ENCODE measurements around the gene LRRFIP1. TPM values are rescaled to one million over a fixed set of nuclear protein-coding genes. Genes with fewer than 3 reads are reported as not detected.
"Not testable (repeated sequence)": the region's sequence is repeated elsewhere in the genome, so short reads cannot be mapped to it uniquely, and the experiment has no call there.

The LRRFIP1 gene
- total RNA-seq, 1 experiment from 2014 or later, result 38.1 TPM

- in situ Hi-C loops (cut with HindIII; ENCODE audit: low pct_unique_long_range_greater_than_20kb, low sequenced_read_pairs), result no loop called here
- no peak for DNase-seq (ENCODE audit: low read depth, low spot score)
Measured at GRCh38 chr2:237738255-237738654, 110.9 kb downstream of the LRRFIP1 start.

GRCh38 chr2:237739101-237739500, 111.7 kb downstream of the LRRFIP1 start:
- DNase-seq (ENCODE audit: low read depth, low spot score), result no peak
- in situ Hi-C loops (cut with HindIII; ENCODE audit: low pct_unique_long_range_greater_than_20kb, low sequenced_read_pairs), result no loop called here

GRCh38 chr2:237742191-237742590, 114.8 kb downstream of the LRRFIP1 start:
- in situ Hi-C loops (cut with HindIII; ENCODE audit: low pct_unique_long_range_greater_than_20kb, low sequenced_read_pairs), result no loop called here
- no peak for DNase-seq (ENCODE audit: low read depth, low spot score)

GRCh38 chr2:237742614-237743013, 115.2 kb downstream of the LRRFIP1 start:
- in situ Hi-C loops (cut with HindIII; ENCODE audit: low pct_unique_long_range_greater_than_20kb, low sequenced_read_pairs), result no loop called here
- no peak for DNase-seq (ENCODE audit: low read depth, low spot score)

GRCh38 chr2:237743024-237743423, 115.6 kb downstream of the LRRFIP1 start:
- DNase-seq (ENCODE audit: low read depth, low spot score), result no peak

GRCh38 chr2:237743561-237744269, 116.3 kb downstream of the LRRFIP1 start:
- DNase-seq (ENCODE audit: low read depth, low spot score), result no peak
- in situ Hi-C loops (cut with HindIII; ENCODE audit: low pct_unique_long_range_greater_than_20kb, low sequenced_read_pairs), result no loop called here

More at GRCh38 chr2:237743024-237743423, 115.6 kb downstream of the LRRFIP1 start:
- in situ Hi-C loops (cut with HindIII; ENCODE audit: low pct_unique_long_range_greater_than_20kb, low sequenced_read_pairs), result no loop called here

- no peak for DNase-seq (ENCODE audit: low read depth, low spot score)
- in situ Hi-C loops (cut with HindIII; ENCODE audit: low pct_unique_long_range_greater_than_20kb, low sequenced_read_pairs), result no loop called here
Measured at GRCh38 chr2:237744270-237744612, 116.9 kb downstream of the LRRFIP1 start.

GRCh38 chr2:237744613-237745249, 117.3 kb downstream of the LRRFIP1 start:
- in situ Hi-C loops (cut with HindIII; ENCODE audit: low pct_unique_long_range_greater_than_20kb, low sequenced_read_pairs), result no loop called here

GRCh38 chr2:237745250-237745613, 117.8 kb downstream of the LRRFIP1 start:
- no peak for DNase-seq (ENCODE audit: low read depth, low spot score)
- in situ Hi-C loops (cut with HindIII; ENCODE audit: low pct_unique_long_range_greater_than_20kb, low sequenced_read_pairs), result no loop called here

More at GRCh38 chr2:237744613-237745249, 117.3 kb downstream of the LRRFIP1 start:
- peak; percentile 70 for DNase-seq (ENCODE audit: low read depth, low spot score)

- in situ Hi-C loops (cut with HindIII; ENCODE audit: low pct_unique_long_range_greater_than_20kb, low sequenced_read_pairs), result no loop called here
Measured at GRCh38 chr2:237746302-237747080, 119.1 kb downstream of the LRRFIP1 start.

GRCh38 chr2:237747189-237747588, 119.8 kb downstream of the LRRFIP1 start:
- no peak for DNase-seq (ENCODE audit: low read depth, low spot score)
- in situ Hi-C loops (cut with HindIII; ENCODE audit: low pct_unique_long_range_greater_than_20kb, low sequenced_read_pairs), result no loop called here

More at GRCh38 chr2:237746302-237747080, 119.1 kb downstream of the LRRFIP1 start:
- no peak for DNase-seq (ENCODE audit: low read depth, low spot score)

- in situ Hi-C loops (cut with HindIII; ENCODE audit: low pct_unique_long_range_greater_than_20kb, low sequenced_read_pairs), result no loop called here
Measured at GRCh38 chr2:237749002-237749401, 121.6 kb downstream of the LRRFIP1 start.

GRCh38 chr2:237749961-237750360, 122.6 kb downstream of the LRRFIP1 start:
- in situ Hi-C loops (cut with HindIII; ENCODE audit: low pct_unique_long_range_greater_than_20kb, low sequenced_read_pairs), result no loop called here

More at GRCh38 chr2:237749002-237749401, 121.6 kb downstream of the LRRFIP1 start:
- no peak for DNase-seq (ENCODE audit: low read depth, low spot score)

GRCh38 chr2:237750441-237750840, 123.1 kb downstream of the LRRFIP1 start:
- DNase-seq (ENCODE audit: low read depth, low spot score); in situ Hi-C loops (cut with HindIII; ENCODE audit: low pct_unique_long_range_greater_than_20kb, low sequenced_read_pairs): not testable (repeated sequence)

More at GRCh38 chr2:237749961-237750360, 122.6 kb downstream of the LRRFIP1 start:
- no peak for DNase-seq (ENCODE audit: low read depth, low spot score)

GRCh38 chr2:237752761-237753165, 125.4 kb downstream of the LRRFIP1 start:
- in situ Hi-C loops (cut with HindIII; ENCODE audit: low pct_unique_long_range_greater_than_20kb, low sequenced_read_pairs), result no loop called here
- DNase-seq (ENCODE audit: low read depth, low spot score), result peak; percentile 66

GRCh38 chr2:237754182-237754581, 126.8 kb downstream of the LRRFIP1 start:
- in situ Hi-C loops (cut with HindIII; ENCODE audit: low pct_unique_long_range_greater_than_20kb, low sequenced_read_pairs), result no loop called here
- no peak for DNase-seq (ENCODE audit: low read depth, low spot score)

GRCh38 chr2:237754626-237755248, 127.3 kb downstream of the LRRFIP1 start:
- in situ Hi-C loops (cut with HindIII; ENCODE audit: low pct_unique_long_range_greater_than_20kb, low sequenced_read_pairs), result no loop called here
- DNase-seq (ENCODE audit: low read depth, low spot score), result no peak

- no peak for DNase-seq (ENCODE audit: low read depth, low spot score)
- in situ Hi-C loops (cut with HindIII; ENCODE audit: low pct_unique_long_range_greater_than_20kb, low sequenced_read_pairs), result no loop called here
Measured at GRCh38 chr2:237757616-237758015, 130.2 kb downstream of the LRRFIP1 start.

Data from SK-MEL-5 (cell line).